Nephron (organoid): ENCODE results near the gene PLPP1.

ENCODE experiments used
- H3K27ac Mint-ChIP-seq, 3 experiments: 2 replicates each; pipeline ENCODE4 v1.8.0; 2020; ENCODE audit warnings: mixed read lengths in 3 of 3, mild to moderate bottlenecking in 2 of 3, moderate library complexity in 1 of 3
- H3K27me3 Mint-ChIP-seq: 2 replicates; pipeline ENCODE4 v1.8.0; 2021; ENCODE audit warnings: low read depth, mild to moderate bottlenecking, moderate library complexity, mixed read lengths
- H3K36me3 Mint-ChIP-seq: 2 replicates; pipeline ENCODE4 v1.8.0; 2020; ENCODE audit warnings: low read depth, mixed read lengths
- H3K4me1 Mint-ChIP-seq: 2 replicates; pipeline ENCODE4 v1.8.0; 2020; ENCODE audit warnings: mixed read lengths
- H3K4me3 Mint-ChIP-seq, 3 experiments: 2 replicates each; pipeline ENCODE4 v1.8.0; 2020; ENCODE audit warnings: mild to moderate bottlenecking in 3 of 3, mixed read lengths in 3 of 3, moderate library complexity in 2 of 3
- H3K9me3 Mint-ChIP-seq: 2 replicates; pipeline ENCODE4 v1.8.0; 2020; ENCODE audit warnings: mixed read lengths
- CTCF ChIP-seq, 3 experiments: fragments of 200-600 bp; sonication (generic); IDR thresholded peaks; one replicate each; pipeline ENCODE4 v1.5.0; 2021; ENCODE audit warnings: antibody characterized with exemption in 3 of 3; ENCODE audit not compliant: unreplicated experiment in 3 of 3

PLPP1 gene

GRCh38 chr5:55385846-55386245 is 148.9 kb downstream of the PLPP1 start:
- Mint-ChIP-seq H3K27ac (no peak overlapping the region), H3K9me3 (peaks cover 14% of the 10 kb centered on the region), H3K4me1 (no peaks in the 10 kb centered on the region), H3K36me3 (peaks cover 75% of the 10 kb centered on the region), H3K4me3 (no peak overlapping the region), H3K27me3 (no peaks in the 10 kb centered on the region)
- TF ChIP-seq CTCF (IDR thresholded peaks at IDR 0.05; ENCODE audit: unreplicated experiment in 3 of 3) = no peak

DNA sequence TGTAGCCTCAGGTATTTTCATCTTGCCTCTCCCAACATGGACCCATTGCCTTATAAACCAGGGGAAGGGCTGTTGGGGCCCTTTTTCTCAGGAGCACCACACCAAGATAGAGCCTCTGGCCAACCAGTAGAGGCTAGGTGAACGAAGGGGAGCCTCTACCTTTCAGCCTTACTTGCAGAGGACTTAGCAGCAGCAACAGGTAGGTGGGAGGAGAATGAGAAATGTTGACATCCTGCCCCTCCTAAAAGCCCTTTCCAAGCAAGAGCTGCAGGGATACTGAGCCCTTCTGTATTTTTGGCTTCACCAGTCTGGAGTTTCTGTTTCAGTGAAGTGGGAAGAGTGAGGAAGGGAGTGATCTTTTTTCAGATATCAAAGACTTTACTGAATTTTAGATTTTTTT is 149.5 kb downstream of the PLPP1 start:
- Mint-ChIP-seq H3K27ac (no peak overlapping the region), H3K9me3 (peaks cover 12% of the 10 kb centered on the region)

DNA sequence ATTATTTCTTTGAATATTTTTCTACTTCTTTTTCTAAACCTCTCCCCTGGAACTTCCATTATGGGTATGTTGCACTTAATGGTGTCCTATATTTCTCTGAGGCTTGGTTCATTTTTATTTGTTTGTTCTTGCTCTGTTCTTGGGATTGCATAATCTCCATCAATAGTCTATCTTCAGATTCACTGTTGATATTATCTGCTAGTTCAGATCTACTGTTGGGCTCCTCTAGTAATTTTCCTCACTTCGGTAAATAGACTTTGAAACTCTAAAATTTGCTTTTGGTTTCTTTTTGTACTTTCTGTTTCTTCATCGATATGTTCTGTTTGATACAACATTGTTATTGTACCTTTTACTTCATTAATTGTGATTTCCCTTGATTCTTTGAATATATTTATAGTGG is 150.7 kb downstream of the PLPP1 start:
- Mint-ChIP-seq H3K36me3 (peaks cover 72% of the 10 kb centered on the region), H3K4me3 (no peak overlapping the region), H3K27me3 (no peaks in the 10 kb centered on the region), H3K9me3 (peaks cover 12% of the 10 kb centered on the region), H3K4me1 (no peaks in the 10 kb centered on the region), H3K27ac (no peak overlapping the region)
- no peak for TF ChIP-seq CTCF (IDR thresholded peaks at IDR 0.05; ENCODE audit: unreplicated experiment in 3 of 3)

More for the DNA sequence above, 149.5 kb downstream of the PLPP1 start:
- no peak overlapping the region for H3K4me3 Mint-ChIP-seq
- H3K27me3 Mint-ChIP-seq = no peaks in the 10 kb centered on the region
- TF ChIP-seq CTCF (IDR thresholded peaks at IDR 0.05; ENCODE audit: unreplicated experiment in 3 of 3) = no peak
- peaks cover 75% of the 10 kb centered on the region for H3K36me3 Mint-ChIP-seq
- no peaks in the 10 kb centered on the region for H3K4me1 Mint-ChIP-seq

- H3K27me3 Mint-ChIP-seq = no peaks in the 10 kb centered on the region
- no peaks in the 10 kb centered on the region for H3K4me1 Mint-ChIP-seq
- no peak overlapping the region for H3K27ac Mint-ChIP-seq
- H3K9me3 Mint-ChIP-seq = peaks cover 12% of the 10 kb centered on the region
- no peak for TF ChIP-seq CTCF (IDR thresholded peaks at IDR 0.05; ENCODE audit: unreplicated experiment in 3 of 3)
- peaks cover 76% of the 10 kb centered on the region for H3K36me3 Mint-ChIP-seq
- no peak overlapping the region for H3K4me3 Mint-ChIP-seq
Measured at GRCh38 chr5:55383254-55383653, 151.5 kb downstream of the PLPP1 start.

GRCh38 chr5:55377810-55378209 is 157.0 kb downstream of the PLPP1 start:
- Mint-ChIP-seq H3K9me3 (peaks cover 9% of the 10 kb centered on the region), H3K27ac (no peak overlapping the region), H3K27me3 (no peaks in the 10 kb centered on the region), H3K36me3 (peaks cover 76% of the 10 kb centered on the region), H3K4me3 (no peak overlapping the region), H3K4me1 (no peaks in the 10 kb centered on the region)
- no peak for TF ChIP-seq CTCF (IDR thresholded peaks at IDR 0.05; ENCODE audit: unreplicated experiment in 3 of 3)
